SK-MEL-5 (cell line): ENCODE results near the gene EIPR1. TPM values are rescaled to one million over a fixed set of nuclear protein-coding genes. Genes with fewer than 3 reads are reported as not detected.

Experiments used
- DNase-seq: peaks from one replicate; pipeline ENCODE4 v3.0.0-alpha.2; 2016; ENCODE audit warnings: low read depth, low spot score
- in situ Hi-C: cut with HindIII; loops from 2 replicates; pipeline ENCODE4 v1.10.0; 2016; ENCODE audit warnings: low sequenced_read_pairs, high pct_unique_total_duplicates, low pct_unique_long_range_greater_than_20kb
- total RNA-seq: library from RNA; depleted of rRNA; stranded (reverse); fragments of >200 nt; shearing (Covaris generic); gene quantifications from 2 replicates; pipeline ENCODE4 v1.2.3, GENCODE V29; 2014

EIPR1 gene
- total RNA-seq, 1 experiment from 2014 or later, result 73.1 TPM

GRCh38 chr2:3301001-3301400, 76.6 kb downstream of the EIPR1 start:
- DNase-seq, result no peak
- in situ Hi-C loops, result no loop called here

GRCh38 chr2:3300224-3300995, 77.2 kb downstream of the EIPR1 start:
- no peak for DNase-seq
- in situ Hi-C loops, result no loop called here

- in situ Hi-C loops, result no loop called here
- no peak for DNase-seq
These were observed 77.9 kb downstream of the EIPR1 start for GRCh38 chr2:3299703-3300102.

- no peak for DNase-seq
- in situ Hi-C loops, result no loop called here
These were observed 78.5 kb downstream of the EIPR1 start for GRCh38 chr2:3299130-3299529.

GRCh38 chr2:3298191-3298590, 79.4 kb downstream of the EIPR1 start:
- no peak for DNase-seq
- in situ Hi-C loops, result no loop called here

- in situ Hi-C loops, result no loop called here
- DNase-seq, result no peak
These were observed 80.1 kb downstream of the EIPR1 start for GRCh38 chr2:3297523-3297922.

- in situ Hi-C loops, result no loop called here
- DNase-seq, result no peak
These were observed 81.2 kb downstream of the EIPR1 start for GRCh38 chr2:3296182-3296972.

- in situ Hi-C loops, result no loop called here
- no peak for DNase-seq
These were observed 83.1 kb downstream of the EIPR1 start for GRCh38 chr2:3294493-3294892.

- in situ Hi-C loops, result no loop called here
- DNase-seq, result no peak
These were observed 83.5 kb downstream of the EIPR1 start for GRCh38 chr2:3294069-3294468.

GRCh38 chr2:3293221-3293620, 84.4 kb downstream of the EIPR1 start:
- in situ Hi-C loops, result no loop called here

GRCh38 chr2:3292416-3292815, 85.2 kb downstream of the EIPR1 start:
- DNase-seq, result no peak
- in situ Hi-C loops, result no loop called here

More at GRCh38 chr2:3293221-3293620, 84.4 kb downstream of the EIPR1 start:
- DNase-seq, result no peak

GRCh38 chr2:3291750-3292149, 85.9 kb downstream of the EIPR1 start:
- DNase-seq, result no peak
- in situ Hi-C loops, result no loop called here

- no peak for DNase-seq
- in situ Hi-C loops, result no loop called here
These were observed 86.5 kb downstream of the EIPR1 start for GRCh38 chr2:3291113-3291512.

GRCh38 chr2:3290655-3291054, 87.0 kb downstream of the EIPR1 start:
- no peak for DNase-seq
- in situ Hi-C loops, result no loop called here

- no peak for DNase-seq
- in situ Hi-C loops, result no loop called here
These were observed 87.6 kb downstream of the EIPR1 start for GRCh38 chr2:3289971-3290370.

GRCh38 chr2:3289526-3289925, 88.1 kb downstream of the EIPR1 start:
- in situ Hi-C loops, result no loop called here
- no peak for DNase-seq

GRCh38 chr2:3289171-3289515, 88.5 kb downstream of the EIPR1 start:
- DNase-seq, result no peak
- in situ Hi-C loops, result no loop called here

- DNase-seq, result no peak
- in situ Hi-C loops, result no loop called here
These were observed 89.0 kb downstream of the EIPR1 start for GRCh38 chr2:3288470-3289170.
